ENCODE data around the gene PSMC5. TPM values are rescaled to one million over a fixed set of nuclear protein-coding genes. Genes with fewer than 3 reads are reported as not detected.

PSMC5 gene
- total RNA-seq, 1 donor from 2014 or later, result 133 TPM

DNA sequence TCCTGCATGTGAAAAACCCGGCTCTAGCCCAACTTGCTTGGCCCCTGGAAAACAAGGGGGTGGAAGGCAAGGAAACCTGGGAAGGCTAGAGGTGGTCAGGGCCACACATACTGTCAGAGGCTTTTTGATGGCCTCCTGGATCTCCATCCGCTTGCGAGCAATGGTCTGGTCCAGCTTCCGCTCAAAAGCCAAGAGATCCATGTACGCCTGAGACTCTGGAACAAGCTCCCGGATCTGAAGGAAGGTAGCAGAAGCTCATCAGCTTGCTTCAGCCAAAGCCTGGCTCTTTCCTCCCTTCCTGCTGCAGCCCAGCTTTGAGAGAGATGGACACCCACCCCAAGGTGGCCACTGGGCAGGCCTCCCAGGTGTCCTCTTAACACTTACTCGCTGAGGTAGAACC is 9.6 kb downstream of the PSMC5 start:
- H3K4me3 Mint-ChIP-seq (ENCODE audit: unreplicated experiment), result peak overlapping the region; percentile 25
- peaks cover 16% of the 10 kb centered on the region for H3K27me3 Mint-ChIP-seq (ENCODE audit: unreplicated experiment)
- no peak for DNase-seq
- H3K27ac Mint-ChIP-seq (ENCODE audit: unreplicated experiment), result peak overlapping the region; percentile 29
- H3K36me3 Mint-ChIP-seq (ENCODE audit: unreplicated experiment), result no peaks in the 10 kb centered on the region
- peaks cover 16% of the 10 kb centered on the region for H3K4me1 Mint-ChIP-seq (ENCODE audit: low read depth, unreplicated experiment)
- TF ChIP-seq CTCF (IDR thresholded peaks at IDR 0.05; ENCODE audit: partially characterized antibody, unreplicated experiment), result no peak
- H3K9me3 Mint-ChIP-seq (ENCODE audit: unreplicated experiment), result peaks cover 9% of the 10 kb centered on the region

DNA sequence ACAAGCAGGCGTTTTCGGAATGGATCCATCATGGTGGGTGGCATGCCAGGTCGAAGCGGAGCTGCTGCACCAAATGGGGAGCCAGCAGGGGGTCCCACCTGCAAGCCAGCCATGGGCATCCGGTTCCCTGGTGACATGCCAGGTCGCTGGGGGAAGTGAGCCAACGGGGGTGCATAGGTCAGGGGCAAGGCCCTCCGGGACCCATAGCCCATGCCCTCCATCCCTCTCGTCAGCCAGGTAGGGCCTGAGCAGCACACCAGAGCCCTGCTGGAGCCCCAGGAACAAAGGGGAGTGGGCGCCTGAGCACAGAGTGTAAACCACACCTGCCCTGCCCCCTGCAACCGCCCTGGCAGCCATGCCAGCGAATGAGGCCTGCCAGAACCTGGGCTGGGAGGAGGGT is 10.2 kb downstream of the PSMC5 start:
- no peak for TF ChIP-seq CTCF (IDR thresholded peaks at IDR 0.05; ENCODE audit: partially characterized antibody, unreplicated experiment)
- Mint-ChIP-seq H3K9me3 (ENCODE audit: unreplicated experiment) (peaks cover 8% of the 10 kb centered on the region), H3K27ac (ENCODE audit: unreplicated experiment) (no peak overlapping the region), H3K4me3 (ENCODE audit: unreplicated experiment) (no peak overlapping the region), H3K27me3 (ENCODE audit: unreplicated experiment) (peaks cover 16% of the 10 kb centered on the region), H3K36me3 (ENCODE audit: unreplicated experiment) (no peaks in the 10 kb centered on the region), H3K4me1 (ENCODE audit: low read depth, unreplicated experiment) (peaks cover 16% of the 10 kb centered on the region)
- no peak for DNase-seq

DNA sequence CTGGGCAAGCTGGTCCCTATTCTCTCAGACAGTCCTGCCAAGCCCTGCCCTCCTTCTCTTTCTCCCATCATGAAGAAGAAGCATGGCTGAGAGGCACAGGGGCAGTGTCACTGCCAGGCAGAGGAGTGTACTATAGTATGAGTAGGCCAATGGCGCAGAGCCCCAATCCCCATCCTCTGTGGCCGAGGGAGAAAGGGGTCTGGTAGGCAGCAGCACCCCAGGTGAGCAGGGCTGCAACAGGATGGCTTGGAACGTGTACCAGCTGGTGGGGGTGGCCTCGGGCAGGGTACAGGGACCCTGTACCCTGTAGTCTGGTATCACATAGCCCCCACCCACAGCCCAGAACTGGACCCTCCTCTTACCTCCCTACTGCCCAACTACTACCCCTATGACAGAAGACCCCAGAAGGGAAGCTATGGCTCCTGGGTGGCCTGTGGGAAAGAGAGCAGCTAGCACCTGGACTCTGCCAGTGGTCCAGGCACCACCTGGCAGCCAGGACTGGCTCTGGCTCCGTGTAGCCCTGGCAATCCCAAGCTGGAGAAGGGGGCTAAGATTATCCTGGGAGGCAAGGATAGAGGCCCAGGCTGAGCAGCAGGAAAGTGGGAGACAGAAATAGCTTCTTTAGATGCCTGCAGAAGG is 10.8 kb downstream of the PSMC5 start:
- Mint-ChIP-seq H3K27ac (ENCODE audit: unreplicated experiment) (peak overlapping the region; percentile 70), H3K4me1 (ENCODE audit: low read depth, unreplicated experiment) (peaks cover 16% of the 10 kb centered on the region), H3K9me3 (ENCODE audit: unreplicated experiment) (peaks cover 9% of the 10 kb centered on the region), H3K4me3 (ENCODE audit: unreplicated experiment) (peak overlapping the region; percentile 78), H3K36me3 (ENCODE audit: unreplicated experiment) (no peaks in the 10 kb centered on the region), H3K27me3 (ENCODE audit: unreplicated experiment) (peaks cover 16% of the 10 kb centered on the region)
- no peak for DNase-seq
- TF ChIP-seq CTCF (IDR thresholded peaks at IDR 0.05; ENCODE audit: partially characterized antibody, unreplicated experiment), result no peak

GRCh38 chr17:63838631-63839171 is 11.5 kb downstream of the PSMC5 start:
- Mint-ChIP-seq H3K9me3 (ENCODE audit: unreplicated experiment) (peaks cover 12% of the 10 kb centered on the region), H3K27ac (ENCODE audit: unreplicated experiment) (peak overlapping the region; percentile 96), H3K4me3 (ENCODE audit: unreplicated experiment) (peak overlapping the region; percentile 78), H3K36me3 (ENCODE audit: unreplicated experiment) (no peaks in the 10 kb centered on the region), H3K4me1 (ENCODE audit: low read depth, unreplicated experiment) (peaks cover 16% of the 10 kb centered on the region), H3K27me3 (ENCODE audit: unreplicated experiment) (peaks cover 18% of the 10 kb centered on the region)
- peak; percentile 37 for DNase-seq
- no peak for TF ChIP-seq CTCF (IDR thresholded peaks at IDR 0.05; ENCODE audit: partially characterized antibody, unreplicated experiment)

- H3K27ac Mint-ChIP-seq (ENCODE audit: unreplicated experiment), result peak overlapping the region; percentile 92
- H3K4me3 Mint-ChIP-seq (ENCODE audit: unreplicated experiment), result peak overlapping the region; percentile 95
- no peak for TF ChIP-seq CTCF (IDR thresholded peaks at IDR 0.05; ENCODE audit: partially characterized antibody, unreplicated experiment)
- no peak for DNase-seq
- H3K4me1 Mint-ChIP-seq (ENCODE audit: low read depth, unreplicated experiment), result peaks cover 12% of the 10 kb centered on the region
- peaks cover 17% of the 10 kb centered on the region for H3K27me3 Mint-ChIP-seq (ENCODE audit: unreplicated experiment)
- H3K36me3 Mint-ChIP-seq (ENCODE audit: unreplicated experiment), result no peaks in the 10 kb centered on the region
- peaks cover 18% of the 10 kb centered on the region for H3K9me3 Mint-ChIP-seq (ENCODE audit: unreplicated experiment)
These were observed 13.5 kb downstream of the PSMC5 start for GRCh38 chr17:63840591-63841349.
